HepG2 (cell line): ENCODE results near the gene SQSTM1. TPM values are rescaled to one million over a fixed set of nuclear protein-coding genes. Genes with fewer than 3 reads are reported as not detected.
A peak's percentile ranks its signal among the peaks of the same experiment; 100 is the strongest.

Experiments
- ATAC-seq: fragments of 200-7000 bp; cut with Tn5 transposase; 3 replicates; pipeline ENCODE4 v1.9.1; 2020; ENCODE audit warnings: mild to moderate bottlenecking, moderate library complexity
- BruUV-seq: library from RNA; stranded (reverse); fragments of 400-500 nt; replicated peaks from 2 replicates; lab custom pipeline; 2021; lab: Mats Ljungman, UMichigan
- CTCF ChIA-PET: fragments of 300-600 bp; formaldehyde crosslinking; extraction: SDS; loops from one replicate; lab custom pipeline; 2021; ENCODE audit warnings: low total read pairs, inconsistent platforms, low intra/inter-chr PET ratio; lab: Yijun Ruan, JAX
- POLR2A ChIA-PET: fragments of 350-600 bp; sonication (Branson Sonifier 250); formaldehyde crosslinking; loops from one replicate; lab custom pipeline; 2020; ENCODE audit warnings: antibody characterized with exemption, inconsistent platforms; lab: Yijun Ruan, JAX
- DNase-seq: peaks from one replicate; pipeline ENCODE4 v3.0.0-alpha.2; 2015; ENCODE audit warnings: low spot score
- FAIRE-seq: peaks from 3 replicates; lab custom pipeline; 2011; peaks lifted over from hg19 to GRCh38; lab: Jason Lieb, UNC
- H2AFZ ChIP-seq: one replicate; pipeline ENCODE4 v1.6.1; 2011; ENCODE audit warnings: low read length, inconsistent platforms
- H3K27ac ChIP-seq: fragments of 300-600 bp; 3 replicates; pipeline ENCODE4 v1.8.0; 2011; ENCODE audit warnings: mixed run types, mild to moderate bottlenecking, mixed read lengths, low read length, inconsistent platforms; ENCODE audit not compliant: insufficient read depth; ENCODE audit errors: extremely low read length
- H3K27me3 ChIP-seq, 2 experiments: fragments of 200-600 bp in 1 of 2; 2 replicates in 1 of 2; 3 replicates in 1 of 2; pipeline versions ENCODE4 v1.6.0 to v1.8.0; 2011; ENCODE audit warnings: low read length in 2 of 2, mild to moderate bottlenecking in 2 of 2, moderate library complexity in 2 of 2, inconsistent platforms in 1 of 2; ENCODE audit not compliant: insufficient read depth in 2 of 2, control insufficient read depth in 1 of 2
- H3K36me3 ChIP-seq, 2 experiments: fragments of 200-600 bp in 1 of 2; replicated peaks in 1 of 2; 2 replicates in 1 of 2; 3 replicates in 1 of 2; pipeline versions ENCODE4 v1.5.1 to v1.8.0; 2011; ENCODE audit warnings: low read length in 2 of 2, inconsistent platforms in 1 of 2; ENCODE audit not compliant: insufficient read depth in 2 of 2, control insufficient read depth in 1 of 2
- H3K4me1 ChIP-seq: 2 replicates; pipeline ENCODE4 v1.5.1; 2012; ENCODE audit warnings: low read length, inconsistent platforms; ENCODE audit not compliant: insufficient read depth
- H3K4me2 ChIP-seq: 2 replicates; pipeline ENCODE4 v1.6.0; 2011; ENCODE audit warnings: low read depth, low read length, inconsistent platforms
- H3K4me3 ChIP-seq, 3 experiments: fragments of 200-600 bp in 1 of 3; sonication (generic), shearing (Covaris generic) in 1 of 3; replicated peaks in 1 of 3; 2 replicates each; pipeline ENCODE4 v1.5.1; 2011 to 2016; ENCODE audit warnings: low read length in 3 of 3, inconsistent platforms in 2 of 3, low read depth in 2 of 3, mild to moderate bottlenecking in 2 of 3, control low read depth in 1 of 3, mixed read lengths in 1 of 3; ENCODE audit not compliant: insufficient read depth in 1 of 3
- H3K79me2 ChIP-seq: one replicate; pipeline ENCODE4 v1.6.1; 2011; ENCODE audit warnings: low read length, inconsistent platforms; ENCODE audit not compliant: insufficient read depth
- H3K9ac ChIP-seq: 2 replicates; pipeline ENCODE4 v1.6.0; 2011; ENCODE audit warnings: mild to moderate bottlenecking, low read depth, low read length, inconsistent platforms; ENCODE audit not compliant: insufficient read depth
- H3K9me3 ChIP-seq: 2 replicates; pipeline ENCODE4 v1.5.1; 2012; ENCODE audit warnings: mild to moderate bottlenecking, low read length
- H4K20me1 ChIP-seq: 2 replicates; pipeline ENCODE4 v1.6.0; 2011; ENCODE audit warnings: inconsistent platforms, mild to moderate bottlenecking, low read length, moderate library complexity; ENCODE audit not compliant: insufficient read depth
- AGO2 ChIP-seq: fragments of 200-400 bp; formaldehyde crosslinking; optimal IDR thresholded peaks from 2 replicates; pipeline ENCODE3; 2017; ENCODE audit warnings: mild to moderate bottlenecking, low read depth, low read length, moderate library complexity
- POLR2G ChIP-seq: fragments of 200-400 bp; formaldehyde crosslinking; IDR thresholded peaks from 2 replicates; pipeline ENCODE4 v1.6.1; 2018; ENCODE audit warnings: mild to moderate bottlenecking, low read depth, low read length, moderate library complexity
- RBFOX2 ChIP-seq: fragments of 200-400 bp; formaldehyde crosslinking; IDR thresholded peaks from 2 replicates; pipeline ENCODE4 v1.6.1; 2017; ENCODE audit warnings: low read depth, mild to moderate bottlenecking, low read length
- ZFP37 ChIP-seq: sonication (generic); formaldehyde crosslinking; IDR thresholded peaks from 2 replicates; pipeline ENCODE4 v1.4.0; 2020; ENCODE audit warnings: missing genetic modification reagents, borderline replicate concordance
- ZMYM2 ChIP-seq: sonication (generic); formaldehyde crosslinking; IDR thresholded peaks from 2 replicates; pipeline ENCODE4 v1.8.0; 2022; ENCODE audit warnings: mild to moderate bottlenecking, missing genetic modification reagents
- WGBS: methylation state at CpG from one replicate; pipeline ENCODE4 v1.1.6; 2017; ENCODE audit warnings: low lambda C conversion rate; 5-methylcytosine and 5-hydroxymethylcytosine counted together
- in situ Hi-C: cut with HindIII; loops from 2 replicates; pipeline ENCODE4 v1.10.0; 2017; ENCODE audit warnings: low pct_unique_long_range_greater_than_20kb; ENCODE audit not compliant: extremely low pct_ligation_motif_present
- intact Hi-C: fragments of 100-400 bp; cut with micrococcal nuclease; formaldehyde crosslinking; loops from one replicate; pipeline ENCODE4 v1.10.0; 2022; ENCODE audit not compliant: unreplicated experiment
- polyA plus RNA-seq, 8 experiments: library from polyadenylated mRNA; depleted of rRNA in 3 of 8; stranded (reverse) in 7 of 8; unstranded in 1 of 8; fragments of >200 nt; fragmentation: Illumina TruSeq in 4 of 8; extraction: Trizol in 4 of 8; gene quantifications; 2 replicates each; pipeline versions ENCODE4 v1.2.1 to v1.2.3, GENCODE V29; 2011 to 2016; ENCODE audit warnings: low read depth in 4 of 8, missing spikeins in 1 of 8, mixed read lengths in 1 of 8; ENCODE audit not compliant: insufficient read depth in 1 of 8
- total RNA-seq, 5 experiments: library from RNA; depleted of rRNA; stranded (reverse); fragments of >200 nt; fragmentation: Illumina TruSeq; extraction: Trizol; gene quantifications; 2 replicates each; pipeline ENCODE4 v1.2.3, GENCODE V29; 2016; ENCODE audit warnings: low read depth in 1 of 5

SQSTM1 gene
- total and polyA plus RNA-seq, 2 of the 13 experiments (the other 11 are each of a cell fraction or from before 2014, with no cell fraction given), result 90.9 to 160 TPM

DNA sequence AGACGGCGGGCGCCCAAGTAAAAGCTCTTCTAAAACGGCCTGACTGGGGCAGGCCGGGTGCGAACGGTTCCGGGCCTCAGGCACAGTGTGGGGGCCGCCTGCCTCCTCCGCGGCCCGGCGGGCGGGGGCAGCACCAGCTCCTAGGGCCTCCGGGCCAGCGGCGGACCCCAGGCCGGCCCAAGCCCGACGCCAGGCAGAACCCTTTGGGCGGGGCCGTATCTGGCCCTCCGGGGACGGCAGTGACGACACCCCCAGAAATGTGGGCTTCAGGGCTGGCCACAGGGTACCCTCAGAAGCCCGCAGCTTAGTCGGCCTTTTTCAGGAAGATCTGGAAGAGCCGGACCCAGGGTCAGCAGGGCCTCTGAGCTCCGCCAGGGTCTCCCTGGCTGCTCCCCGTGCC is 23.0 kb upstream of the SQSTM1 start:
- Histone ChIP-seq H3K4me3 (no peak overlapping the region), H3K9me3 (no peaks in the 10 kb centered on the region), H3K27me3 (no peaks in the 10 kb centered on the region), H3K4me1 (peaks cover 42% of the 10 kb centered on the region), H3K27ac (no peak overlapping the region), H2AFZ (no peak overlapping the region), H4K20me1 (peaks cover 12% of the 10 kb centered on the region; the same call in 1 of the 2 replicates), H3K79me2 (no peaks in the 10 kb centered on the region), H3K4me2 (no peak overlapping the region), H3K9ac (no peak overlapping the region), H3K36me3 (peaks cover 23 to 43% of the 10 kb centered on the region in 2 experiments; a peak in 4 of 5 replicates)
- WGBS, result 92% methylated on average over 10 of the region's 30 CpGs
- BruUV-seq, result no TSS peak
- intact Hi-C loops, result loop anchor here (2.0 kb wide), 1 partner anchor 35 kb away; no protein-coding TSS in a partner anchor
- ChIA-PET CTCF (no interaction called here), POLR2A (interaction anchor here (1.0 to 1.5 kb wide), 3 partner anchors 11 to 66 kb away, joined by 3 to 5 read pairs (median 4); partner anchors contain the start of gene SQSTM1)
- peak; percentile 65 for TF ChIP-seq RBFOX2
- TF ChIP-seq ZMYM2 (CRISPR knock-in tag), result no peak
- no peak for FAIRE-seq
- in situ Hi-C loops, result no loop called here
- ATAC-seq, result no peak
- DNase-seq, result no peak

- BruUV-seq, result no TSS peak
- CTCF ChIA-PET, result no interaction called here
- no peak for FAIRE-seq
- TF ChIP-seq AGO2, result peak; percentile 35
- TF ChIP-seq POLR2G, result peak; percentile 40; the same call in 1 of the 2 replicates
- TF ChIP-seq ZFP37 (CRISPR knock-in tag), result no peak
- TF ChIP-seq, all 625 proteins: peak for 2
- 95% methylated on average over 12 of the region's 23 CpGs for WGBS
- H3K9me3 ChIP-seq, result no peaks in the 10 kb centered on the region
- in situ Hi-C loops, result no loop called here
- no peak overlapping the region for H3K4me3 ChIP-seq
- no peak overlapping the region for H3K4me2 ChIP-seq
- POLR2A ChIA-PET, result interaction anchor here (1.0 to 1.5 kb wide), 2 partner anchors 10 to 22 kb away, joined by 4 to 5 read pairs; partner anchors contain the start of gene SQSTM1
- no peak for DNase-seq
- no peak overlapping the region for H2AFZ ChIP-seq
- ATAC-seq, result no peak
- peaks cover 17% of the 10 kb centered on the region; the same call in 1 of the 2 replicates for H4K20me1 ChIP-seq
- intact Hi-C loops, result no loop called here
- no peak overlapping the region for H3K9ac ChIP-seq
- H3K27me3 ChIP-seq, result no peaks in the 10 kb centered on the region
- H3K27ac ChIP-seq, result no peak overlapping the region
- peaks cover 3% of the 10 kb centered on the region for H3K79me2 ChIP-seq
- peaks cover 42% of the 10 kb centered on the region for H3K4me1 ChIP-seq
- H3K36me3 ChIP-seq, result peaks cover 25 to 43% of the 10 kb centered on the region in 2 experiments; a peak in 4 of 5 replicates
Observed at GRCh38 chr5:179798144-179798770, 22.4 kb upstream of the SQSTM1 start.
